AG04450 (cell line): Measurements from ENCODE around the gene EMD. TPM values are rescaled to one million over a fixed set of nuclear protein-coding genes. Genes with fewer than 3 reads are reported as not detected.
"Not testable (repeated sequence)": the region's sequence is repeated elsewhere in the genome, so short reads cannot be mapped to it uniquely, and the experiment has no call there.

Source experiments
- CTCF ChIA-PET: fragments of 300-600, 350-600 bp; formaldehyde crosslinking; extraction: SDS; loops from one replicate; lab custom pipeline; 2022; ENCODE audit warnings: antibody characterized with exemption, inconsistent platforms; lab: Charles Lee
- POLR2A ChIA-PET: fragments of 350-600 bp; formaldehyde crosslinking; extraction: SDS; loops from one replicate; lab custom pipeline; 2021; ENCODE audit warnings: antibody characterized with exemption, inconsistent platforms; lab: Yijun Ruan, JAX
- DNase-seq: peaks from one replicate; pipeline ENCODE4 v3.0.0-alpha.2; 2011; ENCODE audit warnings: low read depth, low spot score
- H3K27ac ChIP-seq: one replicate; pipeline ENCODE4 v1.5.1; 2012; ENCODE audit warnings: low read depth, low read length, control low read depth
- H3K27me3 ChIP-seq: one replicate; pipeline ENCODE4 v1.6.0; 2012; ENCODE audit warnings: low read length; ENCODE audit not compliant: control insufficient read depth, insufficient read depth
- H3K4me3 ChIP-seq: 2 replicates; pipeline ENCODE4 v1.5.1; 2011; ENCODE audit warnings: mild to moderate bottlenecking, low read depth, low read length, control low read depth
- H3K9me3 ChIP-seq: 2 replicates; pipeline ENCODE4 v1.5.1; 2012; ENCODE audit warnings: low read length; ENCODE audit not compliant: control insufficient read depth, insufficient read depth
- polyA plus RNA-seq: library from polyadenylated mRNA; depleted of rRNA; stranded (reverse); fragments of >200 nt; gene quantifications from 2 replicates; pipeline ENCODE4 v1.2.3, GENCODE V29; 2011
- TF ChIP-seq, protein P1 (sequence below): IDR thresholded peaks from 2 replicates; pipeline ENCODE4 v1.5.1; 2011; ENCODE audit warnings: low read depth, low read length, control low read depth, inconsistent platforms

Gene EMD
- polyA plus RNA-seq, 1 experiment: 30.2 TPM

DNA sequence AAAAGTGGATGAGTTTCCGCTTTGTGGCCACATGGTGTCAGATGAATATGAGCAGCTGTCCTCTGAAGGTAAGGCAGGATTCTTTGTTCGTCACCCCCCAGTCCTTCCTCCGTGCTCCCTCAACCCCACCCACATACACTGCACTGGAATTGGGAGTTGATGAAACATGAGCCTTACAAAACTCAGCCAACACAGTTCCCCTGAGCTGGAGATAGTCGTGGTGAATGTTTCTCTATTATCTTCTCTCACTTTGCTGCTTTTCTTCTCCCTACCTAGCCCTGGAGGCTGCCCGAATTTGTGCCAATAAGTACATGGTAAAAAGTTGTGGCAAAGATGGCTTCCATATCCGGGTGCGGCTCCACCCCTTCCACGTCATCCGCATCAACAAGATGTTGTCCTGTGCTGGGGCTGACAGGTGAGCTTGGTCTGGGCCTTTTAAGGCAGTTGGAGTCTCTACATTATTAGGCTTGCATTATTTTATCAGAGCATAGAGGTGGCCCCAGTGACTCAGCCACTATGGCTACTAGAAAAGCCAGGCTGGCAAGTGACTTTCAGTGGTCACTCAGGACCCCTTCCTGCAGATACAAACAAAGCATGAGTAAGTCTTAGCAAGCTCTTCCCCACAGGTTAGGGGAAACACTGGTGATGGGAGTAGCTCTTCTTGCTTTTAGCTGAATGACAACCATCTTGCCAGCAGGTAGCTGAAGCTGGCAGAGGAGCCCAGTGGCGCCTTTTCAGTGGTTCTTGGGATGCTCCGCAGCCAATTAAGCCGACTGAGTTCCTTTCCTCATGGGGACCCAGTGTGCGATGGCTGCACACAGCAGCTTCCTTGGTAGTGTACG lies 20.7 kb downstream of the EMD start:
- ChIA-PET POLR2A (no interaction called here), CTCF (interaction anchor here (1.2 kb wide), 1 partner anchor 133 kb away, joined by 4 read pairs; no protein-coding TSS in a partner anchor)
- Histone ChIP-seq H3K27me3 (no peaks in the 10 kb centered on the region), H3K9me3 (no peaks in the 10 kb centered on the region), H3K4me3 (peak overlapping the region; percentile 84), H3K27ac (peak overlapping the region; percentile 98)
- TF ChIP-seq, protein P1, sequence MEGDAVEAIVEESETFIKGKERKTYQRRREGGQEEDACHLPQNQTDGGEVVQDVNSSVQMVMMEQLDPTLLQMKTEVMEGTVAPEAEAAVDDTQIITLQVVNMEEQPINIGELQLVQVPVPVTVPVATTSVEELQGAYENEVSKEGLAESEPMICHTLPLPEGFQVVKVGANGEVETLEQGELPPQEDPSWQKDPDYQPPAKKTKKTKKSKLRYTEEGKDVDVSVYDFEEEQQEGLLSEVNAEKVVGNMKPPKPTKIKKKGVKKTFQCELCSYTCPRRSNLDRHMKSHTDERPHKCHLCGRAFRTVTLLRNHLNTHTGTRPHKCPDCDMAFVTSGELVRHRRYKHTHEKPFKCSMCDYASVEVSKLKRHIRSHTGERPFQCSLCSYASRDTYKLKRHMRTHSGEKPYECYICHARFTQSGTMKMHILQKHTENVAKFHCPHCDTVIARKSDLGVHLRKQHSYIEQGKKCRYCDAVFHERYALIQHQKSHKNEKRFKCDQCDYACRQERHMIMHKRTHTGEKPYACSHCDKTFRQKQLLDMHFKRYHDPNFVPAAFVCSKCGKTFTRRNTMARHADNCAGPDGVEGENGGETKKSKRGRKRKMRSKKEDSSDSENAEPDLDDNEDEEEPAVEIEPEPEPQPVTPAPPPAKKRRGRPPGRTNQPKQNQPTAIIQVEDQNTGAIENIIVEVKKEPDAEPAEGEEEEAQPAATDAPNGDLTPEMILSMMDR: no peak
- no peak for DNase-seq

GRCh38 chrX:154400369-154400817 lies 21.3 kb downstream of the EMD start:
- H3K27ac ChIP-seq, DNase-seq, H3K27me3 ChIP-seq, CTCF ChIA-PET, H3K9me3 ChIP-seq: not testable (repeated sequence)
- peak overlapping the region; percentile 84 for H3K4me3 ChIP-seq
- POLR2A ChIA-PET: interaction anchor here (0.6 kb wide), 1 partner anchor 26 kb away, joined by 3 read pairs; no protein-coding TSS in a partner anchor

DNA sequence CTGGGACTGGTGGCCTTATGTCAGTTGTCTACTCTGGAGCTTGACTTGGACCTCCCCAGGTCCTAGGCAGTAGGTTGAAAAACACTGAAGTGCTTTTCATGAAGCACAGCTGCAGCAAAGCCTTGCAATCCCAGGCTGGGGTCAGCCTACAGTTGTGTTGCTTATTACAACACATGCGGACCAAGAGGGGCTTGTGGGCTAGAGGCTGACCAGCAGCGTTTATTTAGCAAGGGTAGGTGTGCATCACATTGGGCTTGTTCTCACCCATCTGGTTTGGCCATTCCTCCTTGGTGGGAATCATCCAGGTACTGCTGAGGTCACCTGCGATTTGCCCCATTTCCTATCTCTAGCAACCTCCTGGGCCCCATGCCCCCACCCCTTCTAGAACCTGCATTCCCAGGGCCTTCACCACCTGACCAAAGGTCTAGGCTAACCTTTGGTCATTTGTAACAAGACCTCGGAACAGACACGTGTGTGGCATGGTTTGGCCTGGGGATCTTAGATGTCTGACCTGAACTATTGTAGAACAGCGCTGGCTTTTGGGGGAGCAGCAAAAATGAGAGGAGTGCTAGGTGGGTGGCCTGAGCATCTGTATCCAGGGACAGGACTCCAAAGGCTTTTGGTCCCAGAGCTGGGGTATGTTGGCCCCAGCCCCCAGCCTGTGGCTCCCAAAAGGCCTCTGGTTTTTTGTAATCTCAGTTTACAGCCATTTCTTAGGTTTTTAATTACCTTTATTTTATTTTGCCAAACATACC lies 22.1 kb downstream of the EMD start:
- CTCF ChIA-PET: no interaction called here
- POLR2A ChIA-PET: interaction anchor here (0.6 to 0.7 kb wide), 2 partner anchors 25 to 454 kb away, joined by 3 to 4 read pairs; no protein-coding TSS in a partner anchor
- no peaks in the 10 kb centered on the region for H3K27me3 ChIP-seq
- no peak overlapping the region for H3K27ac ChIP-seq
- TF ChIP-seq, protein P1: no peak
- DNase-seq: no peak
- no peak overlapping the region for H3K4me3 ChIP-seq
- no peaks in the 10 kb centered on the region for H3K9me3 ChIP-seq

DNA sequence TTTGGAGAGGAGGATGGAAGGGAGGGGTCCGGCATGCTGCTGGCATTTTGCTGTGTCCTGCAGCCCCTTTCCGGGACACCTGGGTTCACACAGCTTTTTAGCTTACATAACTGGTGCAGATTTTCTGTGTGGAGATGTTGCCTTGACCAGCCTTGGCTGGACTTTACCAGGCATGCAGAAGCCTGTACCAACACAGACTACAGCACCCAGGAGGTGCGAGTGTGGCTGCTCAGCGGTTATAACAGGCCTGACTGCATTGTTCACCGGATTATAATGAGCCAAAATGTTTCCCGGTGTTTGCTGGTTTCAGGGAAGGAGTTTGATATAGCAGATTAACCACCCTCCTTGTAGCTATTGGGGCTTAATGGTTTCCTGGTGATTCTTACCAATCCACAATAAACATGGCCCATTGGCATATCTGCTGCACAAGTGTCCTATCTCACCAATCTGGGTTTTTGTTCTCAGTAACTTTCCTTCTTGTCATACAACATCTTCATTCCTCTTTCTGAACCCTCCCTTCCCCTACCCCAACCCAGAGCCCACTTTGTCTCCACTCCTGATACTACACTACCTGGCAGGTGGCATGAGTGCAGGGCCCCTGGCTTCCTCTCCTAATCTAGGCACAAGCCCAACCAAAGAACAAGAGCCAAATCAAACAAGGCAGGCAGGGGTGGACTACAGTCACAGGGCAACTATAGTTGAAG lies 23.0 kb downstream of the EMD start:
- no peak overlapping the region for H3K4me3 ChIP-seq
- H3K27ac ChIP-seq: peak overlapping the region; percentile 21
- no peak for DNase-seq
- CTCF ChIA-PET: interaction anchor here (1.1 kb wide), 1 partner anchor 133 kb away, joined by 3 read pairs; no protein-coding TSS in a partner anchor
- no peaks in the 10 kb centered on the region for H3K27me3 ChIP-seq
- H3K9me3 ChIP-seq: no peaks in the 10 kb centered on the region
- POLR2A ChIA-PET: interaction anchor here (0.7 kb wide), 1 partner anchor 455 kb away, joined by 4 read pairs; no protein-coding TSS in a partner anchor
- TF ChIP-seq, protein P1: no peak

DNA sequence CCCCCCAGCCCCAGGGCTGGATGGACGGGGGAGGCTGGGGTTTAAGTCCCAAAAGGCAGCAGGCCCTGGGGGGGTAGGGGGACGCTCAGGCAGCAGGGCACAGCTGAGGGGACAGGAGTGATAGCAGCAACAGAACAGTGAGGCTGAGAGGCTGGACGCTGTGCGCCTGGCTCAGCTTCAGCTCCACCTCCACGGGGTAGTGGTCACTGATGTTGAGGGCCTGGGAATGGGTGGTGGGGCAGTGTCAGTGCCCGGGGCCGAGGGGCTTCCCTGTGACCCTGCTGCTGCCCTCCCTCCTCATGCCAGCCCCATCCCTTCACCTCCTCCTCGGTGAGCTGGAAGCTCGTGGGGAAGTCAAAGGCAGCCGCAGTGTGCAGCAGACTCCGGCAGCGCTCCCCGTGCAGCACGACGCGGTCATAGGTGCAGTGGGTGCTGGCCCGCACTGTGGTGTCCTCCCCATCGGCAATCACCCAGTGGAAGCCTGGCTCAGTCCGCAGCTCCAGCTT lies 23.6 kb downstream of the EMD start:
- no peak overlapping the region for H3K4me3 ChIP-seq
- POLR2A ChIA-PET: no interaction called here
- no peak overlapping the region for H3K27ac ChIP-seq

More for the DNA sequence above, 23.6 kb downstream of the EMD start:
- Histone ChIP-seq H3K9me3 (no peaks in the 10 kb centered on the region), H3K27me3 (no peaks in the 10 kb centered on the region)
- TF ChIP-seq, protein P1: no peak
- CTCF ChIA-PET: interaction anchor here (1.1 kb wide), 1 partner anchor 133 kb away, joined by 3 read pairs; no protein-coding TSS in a partner anchor
- DNase-seq: no peak
